Cardiac septum (tissue), 1 donor: ENCODE measurements around the gene FNDC11. TPM values are rescaled to one million over a fixed set of nuclear protein-coding genes. Genes with fewer than 3 reads are reported as not detected.
"Not testable (repeated sequence)": the region's sequence is repeated elsewhere in the genome, so short reads cannot be mapped to it uniquely, and the experiment has no call there.

Experiments
- DNase-seq: peaks from one replicate; pipeline ENCODE4 v3.0.0-alpha.2; 2020; ENCODE audit warnings: low spot score
- intact Hi-C: fragments of 100-400 bp; cut with DNase I; formaldehyde crosslinking; loops from one replicate; pipeline ENCODE4 v1.14.0; 2022
- long read RNA-seq: library from polyadenylated mRNA; unstranded; transcript quantifications from one replicate; pipeline ENCODE4 v2.0.0, GENCODE V29; 2021
- total RNA-seq: library from RNA; stranded (reverse); fragmentation: NEBNext Ultra II Directional; extraction: Animal tissue kit (Norgen Biotek cat#: 25700); gene quantifications from one replicate; pipeline ENCODE4 v1.2.1, GENCODE V29; 2021
- donor health status: DM: no; HTN: no; CAD: no.

Gene FNDC11
- not detected for total RNA-seq
- long read RNA-seq, result 0 reads

- DNase-seq, result no peak
- intact Hi-C loops, result no loop called here
These were observed at the start of gene FNDC11 for GRCh38 chr20:63553933-63554290. TSS of gene FNDC11 (plus strand) at chr20:63554159. CDS start at chr20:63555664, 1,505 bp downstream.

- intact Hi-C loops, result no loop called here
- no peak for DNase-seq
These were observed 49.3 kb upstream of the FNDC11 start for GRCh38 chr20:63504642-63505041.

- DNase-seq, result no peak
- intact Hi-C loops, result no loop called here
These were observed 48.7 kb upstream of the FNDC11 start for GRCh38 chr20:63505281-63505680.

GRCh38 chr20:63505723-63506122 lies 48.2 kb upstream of the FNDC11 start:
- DNase-seq, result no peak
- intact Hi-C loops, result no loop called here

DNA sequence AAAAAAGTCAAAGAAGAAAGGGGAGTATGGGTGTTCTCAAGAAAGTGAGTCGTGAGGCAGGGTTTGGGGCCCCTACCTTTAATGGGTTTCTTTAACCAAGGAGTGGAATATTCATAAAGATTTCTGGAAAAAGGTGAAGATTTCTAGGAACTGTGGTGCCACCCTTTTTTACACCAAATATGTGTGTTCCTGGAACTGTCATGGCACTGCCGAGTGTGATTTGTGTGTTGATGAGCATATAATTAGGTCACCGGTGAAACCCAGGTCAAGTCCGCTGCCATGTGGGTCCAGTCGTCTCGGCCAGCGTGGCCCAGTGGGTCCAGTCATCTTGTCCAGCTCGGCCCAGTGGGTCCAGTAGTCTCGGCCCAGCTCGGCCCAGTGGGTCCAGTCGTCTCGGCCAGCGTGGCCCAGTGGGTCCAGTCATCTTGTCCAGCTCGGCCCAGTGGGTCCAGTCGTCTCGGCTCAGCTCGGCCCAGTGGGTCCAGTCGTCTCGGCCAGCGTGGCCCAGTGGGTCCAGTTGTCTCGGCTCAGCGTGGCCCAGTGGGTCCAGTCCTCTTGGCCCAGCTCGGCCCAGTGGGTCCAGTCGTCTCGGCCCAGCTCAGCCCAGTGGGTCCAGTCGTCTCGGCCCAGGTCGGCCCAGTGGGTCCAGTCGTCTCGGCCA lies 46.7 kb upstream of the FNDC11 start:
- intact Hi-C loops, result no loop called here
- no peak for DNase-seq

DNA sequence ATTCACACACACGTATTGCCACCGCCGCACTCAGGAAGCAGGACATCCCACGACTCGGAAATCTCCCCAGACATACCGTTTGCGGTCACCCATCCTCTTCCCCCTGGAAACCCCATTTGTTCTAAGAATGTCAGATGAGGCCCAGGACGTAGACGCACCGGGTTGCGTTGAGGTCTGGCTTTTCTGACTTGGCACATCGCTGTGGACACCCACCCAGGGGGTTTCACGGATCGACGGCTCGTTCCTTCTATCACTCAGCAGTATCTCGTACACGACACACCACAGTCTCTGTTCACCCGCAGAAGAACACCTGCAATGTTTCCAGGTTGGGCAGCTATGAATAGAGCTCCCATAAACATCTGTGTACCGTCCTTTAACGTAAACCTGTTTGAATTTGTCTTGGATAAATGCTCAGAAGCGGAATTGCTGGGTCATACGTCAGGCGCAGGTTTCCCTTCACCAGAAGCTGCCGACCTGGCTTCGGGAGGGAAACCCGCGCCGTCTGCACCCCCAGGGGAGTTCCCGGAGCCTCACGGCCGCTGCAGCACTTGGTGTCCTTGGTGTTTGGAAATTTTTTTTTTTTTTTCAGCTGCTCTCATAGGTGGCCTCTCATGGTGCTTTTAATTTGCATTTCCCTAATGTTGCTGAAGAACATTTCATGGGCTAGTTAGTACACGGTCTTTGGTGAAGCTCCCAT lies 45.7 kb upstream of the FNDC11 start:
- intact Hi-C loops, result no loop called here
- no peak for DNase-seq

DNA sequence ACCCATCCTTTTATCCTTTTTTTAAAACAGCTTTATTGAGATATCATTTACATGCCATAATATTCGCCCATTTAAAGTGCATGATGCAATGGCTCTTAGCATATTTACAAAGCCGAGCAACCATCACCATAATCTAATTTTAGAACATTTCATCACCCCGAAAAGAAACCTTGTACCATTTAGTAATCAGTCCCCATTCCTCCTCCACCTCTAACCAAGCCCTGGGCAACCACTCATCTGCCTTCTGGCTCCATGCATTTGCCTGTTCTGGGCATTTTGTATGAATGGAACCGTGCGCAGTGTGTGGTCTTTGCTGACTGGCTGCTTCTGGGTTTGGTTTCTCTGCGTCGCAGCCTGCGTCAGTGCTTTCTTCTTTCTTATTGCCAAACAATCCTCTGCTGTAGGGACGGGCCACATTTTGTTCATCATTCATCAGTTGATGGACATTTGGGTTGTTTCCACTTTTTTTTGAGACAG lies 44.8 kb upstream of the FNDC11 start:
- DNase-seq, result no peak
- intact Hi-C loops, result no loop called here

- intact Hi-C loops, result no loop called here
These were observed 40.8 kb upstream of the FNDC11 start for GRCh38 chr20:63513207-63513606.

GRCh38 chr20:63514520-63514919 lies 39.4 kb upstream of the FNDC11 start:
- DNase-seq, intact Hi-C loops: not testable (repeated sequence)

More at GRCh38 chr20:63513207-63513606, 40.8 kb upstream of the FNDC11 start:
- no peak for DNase-seq

DNA sequence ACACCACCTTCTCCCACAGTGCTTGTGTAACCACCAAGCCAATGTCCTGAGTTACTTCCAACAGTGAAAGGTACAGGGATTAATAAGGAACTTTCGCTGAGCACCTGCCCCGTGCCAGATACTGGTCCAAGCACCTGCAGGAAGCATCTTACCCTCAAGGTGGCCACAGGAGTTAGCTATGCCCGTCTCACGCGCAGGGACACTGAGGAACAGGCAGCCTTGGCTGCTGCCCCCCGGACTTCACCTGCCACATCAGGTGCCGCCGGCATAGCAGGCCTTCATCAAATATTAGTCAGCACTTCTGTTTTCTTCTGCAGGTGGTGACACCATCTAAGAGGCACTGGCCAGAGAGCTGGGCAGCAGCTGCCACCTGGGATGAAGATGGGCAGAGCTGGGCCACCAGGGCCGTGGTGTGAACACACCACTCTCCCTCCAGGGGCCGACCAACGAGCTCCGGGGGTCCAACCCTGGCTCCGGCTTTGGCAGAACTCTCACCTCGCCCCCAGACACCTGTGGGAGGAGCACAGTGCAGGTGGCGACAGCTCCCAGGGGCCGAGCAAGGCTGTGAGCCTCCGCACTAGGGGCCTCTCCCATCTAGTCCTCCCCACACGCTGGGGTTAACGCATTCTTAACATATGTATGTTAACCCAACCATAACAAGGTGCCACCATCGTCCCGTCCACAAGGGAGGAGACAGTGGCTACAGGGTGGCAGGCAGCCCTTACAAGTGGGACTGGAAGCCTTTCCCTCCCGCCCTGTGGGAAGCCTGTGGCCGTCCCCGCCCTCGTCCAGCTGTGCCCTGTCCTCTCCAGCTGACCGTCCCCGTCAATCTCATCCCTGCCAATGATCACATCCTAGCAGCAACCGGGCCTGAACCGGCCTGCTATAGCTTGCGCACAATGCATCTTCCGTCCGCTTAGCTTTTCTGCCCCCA lies 36.3 kb upstream of the FNDC11 start:
- intact Hi-C loops, result loop anchor here (5.0 kb wide), 1 partner anchor 75 kb away; no protein-coding TSS in a partner anchor
- DNase-seq, result no peak

DNA sequence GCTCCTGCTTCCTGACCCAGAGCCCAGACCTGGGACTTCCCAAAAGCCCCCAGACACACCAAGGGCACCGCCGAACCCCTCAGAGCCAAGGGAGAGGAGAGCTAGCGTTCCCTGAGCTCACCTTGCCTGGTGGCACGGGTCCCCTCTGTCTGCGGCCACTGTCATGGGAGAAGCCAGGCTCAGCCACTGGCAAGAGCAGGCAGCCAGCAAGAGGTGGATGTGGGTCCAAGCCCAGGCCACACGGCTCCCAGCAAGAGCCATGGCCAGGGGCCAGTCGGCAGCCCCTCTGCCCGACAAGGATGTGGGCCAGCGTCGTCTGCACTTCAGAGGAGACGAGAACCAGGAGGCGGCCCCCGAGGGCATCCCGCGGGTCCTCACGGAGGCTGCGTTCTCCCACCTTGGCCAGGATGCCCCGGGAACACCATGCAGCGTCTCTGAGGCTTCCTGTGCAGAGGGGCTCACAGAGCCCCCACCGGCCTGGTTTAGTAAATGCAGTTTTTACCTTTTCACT lies 35.6 kb upstream of the FNDC11 start:
- intact Hi-C loops, result loop anchor here (5.0 kb wide), 1 partner anchor 76 kb away; no protein-coding TSS in a partner anchor
- no peak for DNase-seq

GRCh38 chr20:63518946-63519667 lies 34.9 kb upstream of the FNDC11 start:
- intact Hi-C loops, result loop anchor here (5.0 kb wide), 1 partner anchor 77 kb away; no protein-coding TSS in a partner anchor
- no peak for DNase-seq

DNA sequence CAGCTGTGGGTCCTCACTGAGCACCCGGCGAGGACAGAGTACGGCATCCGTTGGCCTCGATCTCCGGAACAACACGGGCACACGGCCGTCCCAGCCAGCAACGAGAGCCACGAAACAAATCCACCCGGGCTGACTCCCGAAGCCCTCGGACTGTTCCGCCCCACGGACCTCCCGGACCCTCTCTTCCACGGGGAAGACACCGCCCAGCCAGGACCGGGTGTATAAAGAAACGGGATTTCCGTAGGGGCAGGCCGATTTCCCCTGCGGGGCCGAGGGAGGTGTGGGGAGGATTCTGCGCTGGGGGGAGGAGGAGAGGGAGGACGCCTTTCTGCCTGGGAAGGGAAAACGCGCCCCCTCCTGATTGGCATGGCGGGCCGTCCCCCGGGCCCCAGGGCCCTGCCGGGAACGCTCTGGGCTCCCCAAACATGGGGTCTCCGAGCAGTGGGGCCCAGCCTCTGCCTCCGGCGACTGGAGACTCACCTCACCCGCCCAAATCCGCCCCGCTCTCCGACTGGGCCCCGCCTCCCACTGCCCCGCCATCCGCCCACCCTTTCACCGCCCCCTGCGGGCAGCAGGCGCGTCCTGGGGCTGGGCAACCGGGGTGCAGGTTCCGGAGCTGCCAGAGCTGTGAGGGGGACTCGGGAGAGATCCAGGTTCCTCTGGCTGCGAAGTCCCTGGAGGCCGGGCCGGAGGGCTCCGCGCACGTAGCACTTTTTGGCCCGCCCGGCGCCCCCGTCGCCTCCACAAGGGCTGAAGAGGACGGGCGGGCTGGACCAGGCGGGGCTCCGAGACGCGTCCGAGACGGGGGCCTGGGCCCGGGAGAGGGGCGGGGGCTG lies 34.1 kb upstream of the FNDC11 start:
- intact Hi-C loops, result loop anchor here (1.0 to 10.0 kb wide), 3 partner anchors 24 to 545 kb away; partner anchors contain the start of gene TCEA2
- DNase-seq, result no peak

DNA sequence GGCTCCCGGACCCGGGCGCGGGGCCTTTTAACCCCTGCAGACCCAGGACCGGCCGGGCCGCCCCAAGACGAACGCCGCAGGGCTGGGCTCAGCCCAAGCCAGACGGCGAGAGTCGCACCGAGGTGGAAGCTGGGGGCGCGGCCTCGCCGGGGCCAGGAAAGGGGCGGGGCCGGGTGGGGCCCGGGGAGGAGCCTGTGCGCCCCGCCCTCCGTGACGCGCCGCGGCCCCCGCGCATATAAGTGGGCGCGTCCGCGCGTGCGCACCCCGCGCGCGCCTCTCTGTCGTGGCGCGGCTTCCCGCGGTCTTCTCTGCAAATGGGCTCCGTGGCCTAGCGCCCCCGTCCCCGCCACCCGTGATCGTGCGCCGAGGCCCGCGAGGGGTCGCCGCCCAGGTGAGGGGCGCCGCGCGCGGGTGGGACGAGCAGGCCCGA lies 33.4 kb upstream of the FNDC11 start, which contains the start of gene PPDPF:
TSS of gene PPDPF (plus strand) at position 262 of the 430 bp plus-strand sequence. CDS start 544 bp downstream, outside the sequence.
- intact Hi-C loops, result loop anchor here (1.0 to 10.0 kb wide), 2 partner anchors 24 to 544 kb away; partner anchors contain the start of gene TCEA2
- peak; percentile 91 for DNase-seq

- peak; percentile 87 for DNase-seq
- intact Hi-C loops, result loop anchor here (1.0 to 10.0 kb wide), 2 partner anchors 25 to 544 kb away; partner anchors contain the start of gene TCEA2
These were observed 32.9 kb upstream of the FNDC11 start for GRCh38 chr20:63520934-63521601.

DNA sequence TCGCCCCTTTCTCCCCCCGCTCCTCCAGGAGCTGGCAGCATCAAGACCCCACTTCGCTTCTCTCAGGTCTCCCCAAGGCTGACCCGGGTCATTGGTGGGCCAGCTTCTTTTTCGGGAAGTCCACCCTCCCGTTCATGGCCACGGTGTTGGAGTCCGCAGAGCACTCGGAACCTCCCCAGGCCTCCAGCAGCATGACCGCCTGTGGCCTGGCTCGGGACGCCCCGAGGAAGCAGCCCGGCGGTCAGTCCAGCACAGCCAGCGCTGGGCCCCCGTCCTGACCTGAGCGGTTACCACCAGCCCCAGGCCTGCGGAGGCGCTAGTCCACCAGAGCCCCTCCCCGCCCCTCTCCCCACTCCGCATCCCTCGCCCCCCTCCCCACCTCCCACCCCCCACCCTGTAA lies 32.4 kb upstream of the FNDC11 start:
- intact Hi-C loops, result loop anchor here (10.0 kb wide), 1 partner anchor 543 kb away; the partner anchor contains the start of gene TCEA2
- DNase-seq, result no peak
